Ramos (cell line): ENCODE measurements around the gene SPINT3.

ENCODE experiments used
- in situ Hi-C: fragments of 300-500 bp; cut with MboI; formaldehyde crosslinking; loops from one replicate; pipeline ENCODE4 v1.14.3; 2022; ENCODE audit warnings: low sequenced_read_pairs; ENCODE audit not compliant: unreplicated experiment

Gene SPINT3

GRCh38 chr20:45465491-45466266 lies 49.7 kb downstream of the SPINT3 start:
- in situ Hi-C loops = loop anchor here (25.0 kb wide), 1 partner anchor 297 kb away; no protein-coding TSS in a partner anchor

- in situ Hi-C loops = loop anchor here (25.0 kb wide), 1 partner anchor 299 kb away; no protein-coding TSS in a partner anchor
Measured at GRCh38 chr20:45463709-45464108, 51.7 kb downstream of the SPINT3 start.

GRCh38 chr20:45462711-45463509 lies 52.5 kb downstream of the SPINT3 start:
- in situ Hi-C loops = loop anchor here (25.0 kb wide), 1 partner anchor 299 kb away; no protein-coding TSS in a partner anchor
